GM06990 (cell line): Measurements from ENCODE around the gene CCL3.

Source experiments
- DNase-seq: peaks from one replicate; pipeline ENCODE4 v3.0.0-alpha.2; 2011; ENCODE audit not compliant: insufficient read length; ENCODE audit errors: extremely low read depth
- H3K27me3 ChIP-seq: replicated peaks from 2 replicates; pipeline ENCODE4 v1.6.0; 2011; ENCODE audit warnings: low read length; ENCODE audit not compliant: control insufficient read depth, insufficient read depth
- H3K36me3 ChIP-seq: 2 replicates; pipeline ENCODE4 v1.5.1; 2011; ENCODE audit warnings: low read length; ENCODE audit not compliant: control insufficient read depth, insufficient read depth
- H3K4me3 ChIP-seq: replicated peaks from 2 replicates; pipeline ENCODE4 v1.5.1; 2011; ENCODE audit warnings: low read depth, mild to moderate bottlenecking, control low read depth, low read length
- TF ChIP-seq, protein P1 (sequence below): IDR thresholded peaks from 2 replicates; pipeline ENCODE4 v1.5.1; 2011; ENCODE audit warnings: low read length, control low read depth, mild to moderate bottlenecking, inconsistent platforms; ENCODE audit not compliant: insufficient read depth, poor library complexity, severe bottlenecking

The CCL3 gene

DNA sequence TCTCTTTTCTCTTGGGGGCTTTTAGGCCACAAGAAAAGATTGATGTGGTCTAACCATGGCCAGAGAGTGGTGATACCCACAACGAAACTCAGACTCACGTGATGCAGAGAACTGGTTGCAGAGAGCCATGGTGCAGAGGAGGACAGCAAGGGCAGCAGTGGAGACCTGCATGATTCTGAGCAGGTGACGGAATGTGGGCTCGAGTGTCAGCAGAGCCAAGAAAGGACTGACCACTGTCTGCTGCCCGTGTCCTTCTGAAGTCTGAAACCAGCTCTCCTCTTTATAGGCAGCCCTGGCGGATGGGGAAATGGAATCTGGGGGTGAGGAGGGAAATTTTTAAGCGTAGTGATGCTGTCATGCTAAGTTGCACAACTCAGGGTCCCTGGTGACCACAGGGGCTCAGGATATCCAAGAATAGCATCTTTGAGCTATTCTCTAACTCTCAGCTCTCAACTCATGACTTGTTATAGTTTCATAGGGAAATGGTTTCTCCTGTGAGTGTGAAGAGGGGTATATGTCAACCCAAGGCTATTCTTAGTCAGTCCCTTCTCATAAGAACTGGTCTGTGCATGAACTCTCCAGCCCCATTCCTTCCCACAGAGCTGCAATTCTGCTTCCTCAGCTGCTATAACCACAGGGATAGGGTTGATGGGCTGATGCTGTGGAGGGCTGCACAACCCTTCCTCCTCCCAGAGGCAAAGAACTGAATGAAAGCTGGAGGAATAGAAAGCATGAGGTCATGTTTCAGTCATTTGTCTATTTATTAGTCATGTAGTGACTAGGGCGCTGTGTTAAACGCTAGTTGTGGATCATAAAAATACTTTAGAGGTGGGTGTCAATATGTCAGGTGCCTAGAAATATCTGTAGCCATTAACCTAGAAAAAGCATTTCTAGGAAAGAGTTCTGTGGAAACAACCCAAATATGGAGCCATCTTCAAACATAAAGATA, at the start of gene CCL3:
TSS of gene CCL3 (minus strand) at position 256 of the 949 bp plus-strand sequence. CDS start at position 171, 85 bp downstream.
- no peaks in the 10 kb centered on the region for H3K36me3 ChIP-seq
- DNase-seq: peak; percentile 89
- TF ChIP-seq, protein P1, sequence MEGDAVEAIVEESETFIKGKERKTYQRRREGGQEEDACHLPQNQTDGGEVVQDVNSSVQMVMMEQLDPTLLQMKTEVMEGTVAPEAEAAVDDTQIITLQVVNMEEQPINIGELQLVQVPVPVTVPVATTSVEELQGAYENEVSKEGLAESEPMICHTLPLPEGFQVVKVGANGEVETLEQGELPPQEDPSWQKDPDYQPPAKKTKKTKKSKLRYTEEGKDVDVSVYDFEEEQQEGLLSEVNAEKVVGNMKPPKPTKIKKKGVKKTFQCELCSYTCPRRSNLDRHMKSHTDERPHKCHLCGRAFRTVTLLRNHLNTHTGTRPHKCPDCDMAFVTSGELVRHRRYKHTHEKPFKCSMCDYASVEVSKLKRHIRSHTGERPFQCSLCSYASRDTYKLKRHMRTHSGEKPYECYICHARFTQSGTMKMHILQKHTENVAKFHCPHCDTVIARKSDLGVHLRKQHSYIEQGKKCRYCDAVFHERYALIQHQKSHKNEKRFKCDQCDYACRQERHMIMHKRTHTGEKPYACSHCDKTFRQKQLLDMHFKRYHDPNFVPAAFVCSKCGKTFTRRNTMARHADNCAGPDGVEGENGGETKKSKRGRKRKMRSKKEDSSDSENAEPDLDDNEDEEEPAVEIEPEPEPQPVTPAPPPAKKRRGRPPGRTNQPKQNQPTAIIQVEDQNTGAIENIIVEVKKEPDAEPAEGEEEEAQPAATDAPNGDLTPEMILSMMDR: no peak
- H3K4me3 ChIP-seq: peak within 1 kb of the TSS; percentile 65
- no peaks in the 10 kb centered on the region for H3K27me3 ChIP-seq

DNA sequence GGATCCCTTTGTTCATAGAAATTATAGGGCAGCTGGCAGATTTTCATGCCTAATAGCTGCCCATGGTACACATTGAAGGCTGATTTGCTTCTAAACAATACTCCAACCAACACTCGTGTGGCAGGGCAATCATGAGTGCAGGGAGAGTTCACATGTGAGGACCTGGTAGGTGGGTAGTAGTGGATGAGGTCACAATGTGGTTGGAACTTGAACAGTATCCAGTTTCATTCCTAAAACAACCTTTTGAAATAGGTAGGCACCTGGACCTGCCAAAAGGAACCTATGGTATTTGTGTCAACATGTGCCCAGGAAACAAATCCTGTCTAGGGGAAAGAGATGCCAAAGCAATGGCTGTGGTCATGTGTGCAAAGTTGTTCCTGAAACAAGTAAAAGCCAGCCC, 46.5 kb upstream of the CCL3 start:
- TF ChIP-seq, protein P1: no peak
- no peaks in the 10 kb centered on the region for H3K36me3 ChIP-seq
- DNase-seq: no peak
- H3K27me3 ChIP-seq: no peaks in the 10 kb centered on the region
- no peak overlapping the region for H3K4me3 ChIP-seq

GRCh38 chr17:36136036-36136435, 46.1 kb upstream of the CCL3 start:
- Histone ChIP-seq H3K27me3 (no peaks in the 10 kb centered on the region), H3K36me3 (no peaks in the 10 kb centered on the region), H3K4me3 (no peak overlapping the region)
- no peak for DNase-seq
- TF ChIP-seq, protein P1: no peak

DNA sequence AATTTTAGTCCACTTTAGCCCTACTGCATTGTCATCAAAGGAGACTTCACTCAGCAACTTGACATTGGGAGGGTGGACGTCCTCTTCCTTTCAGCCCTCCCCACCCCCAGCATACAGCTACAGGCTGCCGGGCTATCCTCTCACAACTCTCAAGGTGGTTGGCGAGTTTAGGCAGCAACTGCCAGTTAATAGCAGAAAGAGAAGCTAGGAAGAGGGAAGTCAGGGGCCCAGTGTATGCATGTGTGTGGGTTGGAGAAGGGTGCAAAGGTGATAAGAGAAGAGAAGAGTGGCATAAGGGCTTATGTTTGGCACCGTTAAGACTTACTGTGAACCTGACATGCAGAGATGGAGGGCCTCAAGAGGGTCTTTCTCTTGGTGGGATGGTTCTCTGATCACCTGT, 45.5 kb upstream of the CCL3 start:
- DNase-seq: no peak
- no peaks in the 10 kb centered on the region for H3K27me3 ChIP-seq
- TF ChIP-seq, protein P1: no peak
- no peak overlapping the region for H3K4me3 ChIP-seq
- no peaks in the 10 kb centered on the region for H3K36me3 ChIP-seq

- DNase-seq: no peak
- no peak overlapping the region for H3K4me3 ChIP-seq
- H3K36me3 ChIP-seq: no peaks in the 10 kb centered on the region
- no peaks in the 10 kb centered on the region for H3K27me3 ChIP-seq
- TF ChIP-seq, protein P1: no peak
Measured at GRCh38 chr17:36133602-36134236, 43.8 kb upstream of the CCL3 start.
